Hematopoietic multipotent progenitor cell treated with erythropoietin and hydrocortisone succinate and interleukin-3 and kit ligand, for 15 days (in vitro differentiated cells): Measurements from ENCODE around the gene TOM1L2.
A peak's percentile ranks its signal among the peaks of the same experiment; 100 is the strongest.

Experiments
- DNase-seq: peaks from one replicate; pipeline ENCODE4 v3.0.0-alpha.2; 2015; ENCODE audit warnings: low spot score

The TOM1L2 gene

DNA sequence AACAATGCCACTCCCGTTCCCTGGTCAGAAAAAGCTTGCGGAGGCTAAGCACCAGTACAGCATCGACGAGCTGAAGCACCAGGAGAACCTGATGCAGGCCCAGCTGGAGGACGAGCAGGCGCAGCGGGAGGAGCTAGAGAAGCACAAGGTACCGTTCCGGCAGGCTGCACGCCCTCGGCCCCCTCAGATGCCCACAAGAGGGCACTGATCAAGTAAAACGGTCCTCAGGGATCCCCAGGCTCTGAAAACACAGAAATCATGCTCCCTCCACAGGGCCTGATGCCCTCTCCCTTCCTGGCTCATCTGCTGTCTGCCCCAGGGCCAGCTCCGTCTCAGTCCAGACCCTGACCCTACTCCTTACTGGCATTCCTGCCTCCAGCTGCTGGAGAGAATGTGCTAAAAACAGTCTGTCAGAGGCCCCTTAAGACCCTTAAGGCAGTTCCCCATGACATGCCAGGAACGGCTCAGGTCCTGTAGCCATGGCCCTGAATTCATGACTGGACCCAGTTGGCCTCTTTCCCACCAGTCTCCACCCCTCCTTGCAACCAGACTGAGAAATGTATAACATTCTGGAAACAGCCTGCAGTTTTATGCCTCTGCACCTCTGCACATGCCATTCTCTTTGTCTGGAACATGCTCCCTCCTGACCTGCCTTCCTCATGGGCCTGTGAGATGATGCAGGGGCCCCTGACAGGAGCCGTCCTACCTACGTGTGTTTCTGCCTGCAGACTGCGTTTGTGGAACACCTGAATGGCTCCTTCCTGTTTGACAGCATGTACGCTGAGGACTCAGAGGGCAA lies 22.3 kb upstream of the TOM1L2 start:
- peak; percentile 10 for DNase-seq

- no peak for DNase-seq
These were observed 21.7 kb upstream of the TOM1L2 start for GRCh38 chr17:17993852-17994251.

GRCh38 chr17:17993366-17993765 lies 21.2 kb upstream of the TOM1L2 start:
- no peak for DNase-seq

- DNase-seq = no peak
These were observed 18.1 kb upstream of the TOM1L2 start for GRCh38 chr17:17990282-17990681.

DNA sequence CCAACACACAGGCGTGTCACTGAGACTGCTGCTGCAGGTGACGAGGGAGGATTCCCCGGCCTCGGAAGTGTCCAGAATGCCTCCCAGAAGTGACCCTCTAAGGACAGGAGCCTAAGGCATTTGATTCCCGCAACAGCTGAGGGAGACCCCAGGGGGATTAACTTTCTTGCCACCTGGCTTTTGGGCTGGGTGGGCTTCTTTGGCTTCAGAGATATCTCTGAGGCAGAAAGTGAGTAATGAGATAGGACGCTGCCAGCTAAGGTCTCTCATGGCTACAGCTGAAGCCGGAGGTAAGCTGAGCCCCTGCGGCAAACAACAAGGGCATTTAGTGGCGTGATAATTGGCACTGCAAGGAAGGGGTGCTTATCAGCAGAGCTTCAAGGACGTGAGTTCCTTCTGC lies 17.4 kb upstream of the TOM1L2 start:
- no peak for DNase-seq

DNA sequence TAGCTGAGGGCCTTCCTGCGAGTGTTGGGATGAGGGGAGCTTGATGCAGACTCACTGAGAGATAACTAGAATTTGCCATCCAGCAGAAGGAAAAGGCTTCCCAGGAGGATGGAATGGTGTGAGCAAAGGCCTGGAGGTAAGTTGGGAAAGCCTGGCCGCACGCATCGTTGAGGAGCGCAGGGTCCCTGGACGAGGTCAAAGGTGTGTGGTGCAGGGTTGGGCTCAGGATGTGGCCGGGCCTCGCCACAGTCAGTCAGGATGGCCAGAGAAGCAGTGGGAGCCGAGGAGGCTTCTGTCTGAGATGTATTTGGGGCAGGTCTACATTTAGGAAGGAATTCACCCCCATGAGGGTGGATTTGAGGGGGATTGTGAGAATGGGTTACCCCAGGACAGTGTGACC lies 16.9 kb upstream of the TOM1L2 start:
- no peak for DNase-seq

DNA sequence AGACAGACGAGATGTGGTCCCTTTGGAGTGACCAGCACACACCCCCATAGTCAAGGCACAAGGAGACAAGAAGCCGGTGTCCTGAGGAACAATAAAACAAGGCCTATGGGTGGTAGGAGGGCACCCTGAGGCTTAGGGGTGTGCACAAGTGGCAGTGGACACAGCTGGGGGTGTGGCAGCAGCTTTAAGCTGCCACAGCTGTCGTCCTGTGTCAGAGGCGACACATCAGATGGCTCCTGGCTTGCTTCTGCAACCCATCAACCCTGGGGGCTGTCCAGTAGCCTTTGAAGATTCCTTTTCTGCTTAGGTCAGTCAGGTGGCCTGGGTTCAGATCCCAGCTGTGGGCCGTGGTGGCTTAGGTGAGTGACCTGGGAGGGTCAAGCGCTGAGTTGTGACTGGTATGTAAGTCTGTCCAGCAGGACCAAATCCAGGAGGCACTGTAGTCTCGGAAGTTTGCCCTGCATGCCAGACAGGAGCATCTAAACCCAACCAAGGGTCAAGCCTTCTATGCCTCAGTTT lies 16.3 kb upstream of the TOM1L2 start:
- DNase-seq = no peak

DNA sequence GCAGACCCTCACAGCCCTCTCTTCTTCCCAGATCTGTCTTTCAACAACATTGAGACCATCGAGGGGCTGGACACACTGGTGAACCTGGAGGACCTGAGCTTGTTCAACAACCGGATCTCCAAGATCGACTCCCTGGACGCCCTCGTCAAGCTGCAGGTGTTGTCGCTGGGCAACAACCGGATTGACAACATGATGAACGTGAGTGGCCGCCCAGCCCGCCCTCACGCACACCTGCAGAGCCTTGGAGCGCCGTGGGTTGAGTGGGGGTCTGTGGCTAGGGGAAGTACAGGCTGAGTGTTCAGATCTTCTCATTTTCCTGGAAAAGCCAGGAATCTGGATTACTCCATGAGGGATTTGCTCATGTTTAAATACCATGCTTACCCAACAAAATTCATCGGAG lies 15.7 kb upstream of the TOM1L2 start:
- no peak for DNase-seq

- no peak for DNase-seq
These were observed 15.1 kb upstream of the TOM1L2 start for GRCh38 chr17:17987187-17987896.

DNA sequence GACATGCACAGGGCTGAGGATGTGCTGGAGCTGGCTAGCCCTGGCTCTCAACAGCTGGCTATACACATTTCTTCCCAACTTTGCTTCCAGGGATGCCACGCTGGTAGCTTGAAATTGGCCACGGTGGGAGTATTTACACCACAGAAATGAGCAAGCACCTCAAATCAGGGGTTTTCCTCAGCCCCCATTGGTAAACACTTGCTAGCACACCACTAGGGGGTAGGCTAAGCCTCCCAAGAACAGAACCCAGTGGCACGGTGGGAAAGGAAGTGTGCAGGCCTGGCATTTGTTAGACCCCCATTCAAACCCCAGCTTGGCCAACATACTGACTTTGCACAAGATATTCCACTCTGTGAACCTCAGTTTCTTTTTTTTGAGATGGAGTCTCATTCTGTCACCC lies 13.4 kb upstream of the TOM1L2 start:
- no peak for DNase-seq

GRCh38 chr17:17985153-17985552 lies 13.0 kb upstream of the TOM1L2 start:
- DNase-seq = no peak

- no peak for DNase-seq
These were observed 11.6 kb upstream of the TOM1L2 start for GRCh38 chr17:17983776-17984175.

- no peak for DNase-seq
These were observed 11.2 kb upstream of the TOM1L2 start for GRCh38 chr17:17983376-17983775.

GRCh38 chr17:17982801-17983200 lies 10.6 kb upstream of the TOM1L2 start:
- DNase-seq = no peak

DNA sequence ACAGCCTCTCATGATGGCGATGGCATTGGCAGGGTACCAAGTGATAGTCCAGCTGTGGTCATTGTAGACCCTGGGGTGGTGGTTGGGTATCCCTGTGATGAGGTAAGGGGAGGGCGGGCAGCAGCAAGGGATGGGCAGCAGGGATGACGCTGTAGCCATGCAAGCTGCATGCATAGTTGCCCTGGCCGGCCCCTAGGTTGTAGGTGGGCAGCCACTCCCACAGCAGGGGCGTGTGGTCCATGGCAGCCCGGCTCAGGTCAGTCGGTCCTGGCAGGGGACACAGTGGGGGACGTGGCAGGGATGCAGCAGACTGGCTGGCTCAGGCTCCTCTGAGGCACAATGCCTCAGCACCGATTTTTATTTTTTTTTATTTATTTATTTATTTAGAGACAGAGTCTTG lies 9.1 kb upstream of the TOM1L2 start:
- no peak for DNase-seq

- no peak for DNase-seq
These were observed 7.6 kb upstream of the TOM1L2 start for GRCh38 chr17:17979778-17980177.

GRCh38 chr17:17978481-17979424 lies 6.6 kb upstream of the TOM1L2 start:
- DNase-seq = no peak

DNA sequence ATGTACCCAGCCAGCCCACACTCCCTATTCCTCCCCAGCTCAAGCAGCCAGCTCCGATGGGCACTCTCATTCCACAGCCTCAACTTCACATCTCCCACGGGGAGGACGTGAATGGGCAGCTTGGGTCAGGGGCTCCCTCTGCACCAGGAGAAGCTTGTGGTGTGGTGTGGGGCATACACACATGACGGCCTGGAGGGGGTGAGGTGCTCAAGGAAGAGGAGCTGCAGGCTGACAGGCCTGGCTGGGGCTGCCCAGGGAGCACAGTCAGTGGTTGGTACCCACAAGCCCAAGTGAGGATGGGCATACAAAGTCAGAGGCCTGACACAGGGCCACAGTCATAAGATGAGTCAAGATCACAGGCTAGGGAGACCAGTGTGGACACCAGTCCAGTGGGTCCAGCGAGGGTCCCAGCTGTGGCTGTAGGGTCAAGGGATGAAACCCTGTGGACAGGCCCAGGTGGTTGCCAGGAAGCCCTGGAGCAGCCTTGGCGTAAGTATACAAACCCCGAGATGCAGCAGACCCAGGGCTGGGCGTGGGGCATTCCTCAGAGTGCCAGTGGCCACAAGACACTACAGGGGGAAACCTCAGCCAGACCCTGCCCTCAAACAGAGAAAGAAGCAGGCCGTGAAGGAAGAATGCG lies 4.9 kb upstream of the TOM1L2 start:
- no peak for DNase-seq

DNA sequence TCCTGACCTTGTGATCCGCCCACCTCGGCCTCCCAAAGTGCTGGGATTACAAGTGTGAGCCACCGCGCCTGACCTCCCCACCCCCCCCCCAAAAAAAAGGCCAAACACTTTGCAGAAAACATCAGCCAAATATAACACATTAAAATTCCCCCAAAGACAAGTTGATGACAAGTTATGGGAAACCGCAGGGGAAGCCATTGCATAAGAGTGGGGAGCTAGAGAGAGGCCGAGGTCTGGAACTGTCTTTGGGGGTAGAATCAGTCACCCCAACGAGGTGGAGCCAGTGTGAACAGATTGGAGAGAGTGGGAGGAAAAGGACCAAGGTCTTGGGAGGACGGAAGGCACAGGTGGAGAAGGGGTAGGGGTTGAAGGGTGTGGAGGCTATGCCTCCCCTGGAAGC lies 3.2 kb upstream of the TOM1L2 start:
- DNase-seq = no peak

- no peak for DNase-seq
These were observed 703 bp upstream of the TOM1L2 start for GRCh38 chr17:17972952-17973254.

- no peak for DNase-seq
These were observed 622 bp downstream of the TOM1L2 start for GRCh38 chr17:17971431-17972125.
